ENCODE data around the gene ARHGEF11.
"Not testable (repeated sequence)": the region's sequence is repeated elsewhere in the genome, so short reads cannot be mapped to it uniquely, and the experiment has no call there.

DNA sequence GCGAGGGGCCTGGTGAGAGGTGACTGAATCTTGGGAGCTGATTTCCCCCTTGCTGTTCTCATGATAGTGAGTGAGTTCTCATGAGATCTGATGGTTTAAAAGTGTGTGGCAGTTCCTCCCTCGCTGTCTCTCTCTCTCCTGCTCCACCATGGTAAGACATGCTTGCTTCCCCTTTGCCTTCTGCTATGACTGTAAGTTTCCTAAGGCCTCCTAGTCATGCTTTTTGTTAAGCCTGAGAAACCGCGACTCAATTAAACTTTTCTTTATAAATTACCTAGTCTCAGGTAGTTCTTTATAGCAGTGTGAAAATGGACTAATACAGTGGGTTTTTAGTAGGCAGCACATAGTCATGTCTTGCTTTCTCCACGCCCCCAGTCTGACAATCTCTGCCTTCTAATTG lies 10.2 kb upstream of the ARHGEF11 start:
- not testable (repeated sequence) for TF ChIP-seq USF1, NR1H2 (CRISPR knock-in tag; IDR thresholded peaks at IDR 0.05)
- TF ChIP-seq, protein P1, sequence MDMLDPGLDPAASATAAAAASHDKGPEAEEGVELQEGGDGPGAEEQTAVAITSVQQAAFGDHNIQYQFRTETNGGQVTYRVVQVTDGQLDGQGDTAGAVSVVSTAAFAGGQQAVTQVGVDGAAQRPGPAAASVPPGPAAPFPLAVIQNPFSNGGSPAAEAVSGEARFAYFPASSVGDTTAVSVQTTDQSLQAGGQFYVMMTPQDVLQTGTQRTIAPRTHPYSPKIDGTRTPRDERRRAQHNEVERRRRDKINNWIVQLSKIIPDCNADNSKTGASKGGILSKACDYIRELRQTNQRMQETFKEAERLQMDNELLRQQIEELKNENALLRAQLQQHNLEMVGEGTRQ (CRISPR knock-in tag; IDR thresholded peaks at IDR 0.05), result not testable (repeated sequence)
- TF ChIP-seq, protein P2, sequence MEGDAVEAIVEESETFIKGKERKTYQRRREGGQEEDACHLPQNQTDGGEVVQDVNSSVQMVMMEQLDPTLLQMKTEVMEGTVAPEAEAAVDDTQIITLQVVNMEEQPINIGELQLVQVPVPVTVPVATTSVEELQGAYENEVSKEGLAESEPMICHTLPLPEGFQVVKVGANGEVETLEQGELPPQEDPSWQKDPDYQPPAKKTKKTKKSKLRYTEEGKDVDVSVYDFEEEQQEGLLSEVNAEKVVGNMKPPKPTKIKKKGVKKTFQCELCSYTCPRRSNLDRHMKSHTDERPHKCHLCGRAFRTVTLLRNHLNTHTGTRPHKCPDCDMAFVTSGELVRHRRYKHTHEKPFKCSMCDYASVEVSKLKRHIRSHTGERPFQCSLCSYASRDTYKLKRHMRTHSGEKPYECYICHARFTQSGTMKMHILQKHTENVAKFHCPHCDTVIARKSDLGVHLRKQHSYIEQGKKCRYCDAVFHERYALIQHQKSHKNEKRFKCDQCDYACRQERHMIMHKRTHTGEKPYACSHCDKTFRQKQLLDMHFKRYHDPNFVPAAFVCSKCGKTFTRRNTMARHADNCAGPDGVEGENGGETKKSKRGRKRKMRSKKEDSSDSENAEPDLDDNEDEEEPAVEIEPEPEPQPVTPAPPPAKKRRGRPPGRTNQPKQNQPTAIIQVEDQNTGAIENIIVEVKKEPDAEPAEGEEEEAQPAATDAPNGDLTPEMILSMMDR (IDR thresholded peaks at IDR 0.05), result not testable (repeated sequence)
